C4-2B (cell line): ENCODE data around the gene KLHL18.

ENCODE experiments used
- CTCF ChIP-seq: fragments of 450-650 bp; conservative IDR thresholded peaks from 2 replicates; pipeline ENCODE4 v1.5.1; 2017; ENCODE audit warnings: mild to moderate bottlenecking
- ZFX ChIP-seq: fragments of 450-650 bp; IDR thresholded peaks from 2 replicates; pipeline ENCODE4 v1.6.1; 2017

DNA sequence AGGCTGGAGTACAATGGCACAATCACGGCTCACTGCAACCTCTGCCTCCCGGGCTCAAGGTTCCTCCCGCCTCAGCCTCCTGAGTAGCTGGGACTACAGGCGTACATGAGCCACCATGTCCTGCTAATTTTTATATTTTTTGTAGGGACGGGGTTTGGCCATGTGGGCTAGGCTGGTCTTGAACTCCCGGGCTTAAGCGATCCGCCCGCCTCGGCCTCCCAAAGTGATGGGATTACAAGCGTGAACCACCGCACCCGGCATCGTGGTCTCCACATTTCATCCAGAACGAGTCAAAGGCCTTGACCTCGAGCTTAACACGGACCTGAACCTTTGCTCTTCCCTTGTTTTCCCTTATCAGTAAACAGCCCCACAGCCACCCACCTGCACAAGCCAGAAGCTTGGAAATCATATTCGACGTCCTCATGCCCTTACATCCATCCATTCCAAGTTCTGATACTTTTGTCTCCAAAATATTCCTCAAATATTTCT is 96.7 kb downstream of the KLHL18 start:
- TF ChIP-seq CTCF: no peak
- no peak for TF ChIP-seq ZFX
